Activated CD4-positive, alpha-beta T cell treated with anti-CD3 and anti-CD28 coated beads, Interleukin-2, amount 10 ng/mL, durations not matched to agents 24 days and 14 days (primary cell): Measurements from ENCODE around the gene SLC6A4. TPM values are rescaled to one million over a fixed set of nuclear protein-coding genes. Genes with fewer than 3 reads are reported as not detected.

Experiments
- total RNA-seq: library from RNA; stranded (reverse); gene quantifications from 2 replicates; pipeline ENCODE4 v1.2.3, GENCODE V29; 2022

Gene SLC6A4
- total RNA-seq, 1 donor from 2014 or later, result not detected

Other genes starting within 250 kb of the SLC6A4 start
- 29.8 and 31.7 TPM in 2 replicates for gene NSRP1, start 118.9 kb downstream of the SLC6A4 start, total RNA-seq
- 68.2 and 72.8 TPM in 2 replicates for gene BLMH, start 56.2 kb upstream of the SLC6A4 start, total RNA-seq
- gene TMIGD1, start 98.4 kb upstream of the SLC6A4 start, total RNA-seq, result not detected in 2 replicates
- 26.6 and 33.4 TPM in 2 replicates for gene CPD, start 143.2 kb upstream of the SLC6A4 start, total RNA-seq
- 54.8 and 55.6 TPM in 2 replicates for gene GOSR1, start 241.7 kb upstream of the SLC6A4 start, total RNA-seq